ENCODE measurements around the gene ABCB6. TPM values are rescaled to one million over a fixed set of nuclear protein-coding genes. Genes with fewer than 3 reads are reported as not detected.

The ABCB6 gene
- total RNA-seq, 1 experiment from 2014 or later: 14.3 TPM

DNA sequence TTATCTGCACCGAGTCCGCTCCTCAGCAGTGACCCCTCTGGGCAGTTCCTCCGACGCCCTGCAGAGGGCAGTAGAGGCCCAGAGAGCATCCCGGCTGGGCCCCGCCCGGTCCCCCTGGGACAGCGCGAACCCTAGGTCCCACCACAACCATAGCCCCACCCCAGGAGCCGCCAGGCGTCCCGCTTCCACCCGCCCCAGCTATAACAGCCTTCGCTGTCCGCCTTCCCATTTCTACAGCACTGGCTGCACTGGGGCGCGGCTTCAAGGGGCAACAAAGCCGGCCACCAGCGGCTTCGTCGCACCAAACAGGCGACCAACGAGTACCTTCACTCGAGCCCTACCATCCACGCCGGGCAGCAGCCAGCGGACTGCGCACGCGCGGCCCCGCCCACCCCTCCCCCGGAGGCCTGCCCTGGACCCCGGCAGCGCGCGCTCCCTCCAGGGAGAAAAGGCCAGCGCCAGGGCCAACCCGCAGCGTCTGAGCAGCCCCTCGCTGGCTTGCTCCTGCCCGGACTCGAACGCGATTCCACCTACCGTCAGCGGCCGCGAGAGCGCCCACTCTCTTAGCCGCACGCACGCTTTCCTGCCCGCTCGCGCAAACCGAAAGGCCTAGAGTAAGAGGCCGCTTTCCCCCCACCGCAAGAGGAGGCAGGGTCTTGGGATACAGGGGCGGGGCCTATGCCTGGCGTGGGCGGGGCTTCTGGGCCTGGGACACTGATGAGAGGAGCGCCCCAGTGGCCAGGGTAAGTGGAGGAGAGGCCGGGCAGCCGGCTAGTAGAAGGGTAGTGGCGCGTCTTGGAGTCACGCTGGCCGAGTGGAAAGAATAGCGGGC is 58.4 kb downstream of the ABCB6 start, which contains the start of gene NHEJ1:
Gene NHEJ1, minus strand, starts transcription at position 630 of the 832 bp plus-strand sequence. CDS start 2,453 bp downstream, outside the sequence.
- peak within 1 kb of the TSS; percentile 93 for H2AFZ ChIP-seq (ENCODE audit: low read length)
- DNase-seq: peak; percentile 96

More for the DNA sequence above, 58.4 kb downstream of the ABCB6 start, which contains the start of gene NHEJ1:
- Histone ChIP-seq H3K4me2 (ENCODE audit: low read depth, low read length, poor library complexity, severe bottlenecking) (peak within 1 kb of the TSS; percentile 99), H3K9ac (ENCODE audit: low read length) (peak within 1 kb of the TSS; percentile 82), H3K9me2 (replicated peaks; ENCODE audit: insufficient read depth, low read length) (no peaks in the 10 kb centered on the region), H3K79me2 (ENCODE audit: low read length) (no peaks in the 10 kb centered on the region; the same call in 1 of the 2 replicates), H4K20me1 (ENCODE audit: insufficient read depth, low read depth, low read length) (no peaks in the 10 kb centered on the region), H3K36me3 (ENCODE audit: insufficient read depth, low read length) (no peaks in the 10 kb centered on the region), H3K9me3 (ENCODE audit: low read length) (no peaks in the 10 kb centered on the region), H3K4me3 (ENCODE audit: low read length) (peak within 1 kb of the TSS; percentile 84), H3K27ac (ENCODE audit: low read length) (peak within 1 kb of the TSS; percentile 79), H3K4me1 (ENCODE audit: low read length) (peaks cover 20% of the 10 kb centered on the region), H3K27me3 (ENCODE audit: low read length) (no peaks in the 10 kb centered on the region)

Other genes starting within 250 kb of the ABCB6 start
- not detected in 2 replicates for gene FEV, start 233.8 kb downstream of the ABCB6 start, total RNA-seq (2014; rRNA removed; shearing (Covaris generic); ENCODE audit: low replicate concordance)
- not detected in 2 replicates for gene CRYBA2, start 225.5 kb downstream of the ABCB6 start, total RNA-seq (2014; rRNA removed; shearing (Covaris generic); ENCODE audit: low replicate concordance)
- gene CFAP65, start 177.4 kb downstream of the ABCB6 start, total RNA-seq (2014; rRNA removed; shearing (Covaris generic); ENCODE audit: low replicate concordance): 0.11 TPM in 1 of 2 replicates, not detected in the other
- gene IHH, start 158.0 kb downstream of the ABCB6 start, total RNA-seq (2014; rRNA removed; shearing (Covaris generic); ENCODE audit: low replicate concordance): not detected in 2 replicates
- 10.4 and 21.5 TPM in 2 replicates for gene NHEJ1, start 58.1 kb downstream of the ABCB6 start, total RNA-seq (2014; rRNA removed; shearing (Covaris generic); ENCODE audit: low replicate concordance)
- gene SLC23A3, start 48.9 kb downstream of the ABCB6 start, total RNA-seq (2014; rRNA removed; shearing (Covaris generic); ENCODE audit: low replicate concordance): 2.7 and 3.5 TPM in 2 replicates
- 38.7 and 64.8 TPM in 2 replicates for gene CNPPD1, start 42.0 kb downstream of the ABCB6 start, total RNA-seq (2014; rRNA removed; shearing (Covaris generic); ENCODE audit: low replicate concordance)
- 61.1 and 93.8 TPM in 2 replicates for gene RETREG2, start 40.7 kb downstream of the ABCB6 start, total RNA-seq (2014; rRNA removed; shearing (Covaris generic); ENCODE audit: low replicate concordance)
- gene ZFAND2B, start 12.2 kb downstream of the ABCB6 start, total RNA-seq (2014; rRNA removed; shearing (Covaris generic); ENCODE audit: low replicate concordance): 28.0 and 37.6 TPM in 2 replicates
- gene ATG9A, start 10.7 kb upstream of the ABCB6 start, total RNA-seq (2014; rRNA removed; shearing (Covaris generic); ENCODE audit: low replicate concordance): 16.6 and 25.9 TPM in 2 replicates
- 159 and 230 TPM in 2 replicates for gene ANKZF1, start 10.8 kb upstream of the ABCB6 start, total RNA-seq (2014; rRNA removed; shearing (Covaris generic); ENCODE audit: low replicate concordance)
- gene GLB1L, start 26.5 kb upstream of the ABCB6 start, total RNA-seq (2014; rRNA removed; shearing (Covaris generic); ENCODE audit: low replicate concordance): 4.3 and 6.4 TPM in 2 replicates
- gene STK16, start 26.5 kb upstream of the ABCB6 start, total RNA-seq (2014; rRNA removed; shearing (Covaris generic); ENCODE audit: low replicate concordance): 22.8 and 30.7 TPM in 2 replicates
- not detected in 2 replicates for gene TUBA4B, start 34.3 kb upstream of the ABCB6 start, total RNA-seq (2014; rRNA removed; shearing (Covaris generic); ENCODE audit: low replicate concordance)
- 32.6 and 61.8 TPM in 2 replicates for gene TUBA4A, start 35.0 kb upstream of the ABCB6 start, total RNA-seq (2014; rRNA removed; shearing (Covaris generic); ENCODE audit: low replicate concordance)
- gene DNAJB2, start 60.4 kb upstream of the ABCB6 start, total RNA-seq (2014; rRNA removed; shearing (Covaris generic); ENCODE audit: low replicate concordance): 30.9 and 55.8 TPM in 2 replicates
- not detected in 2 replicates for gene PTPRN, start 90.4 kb upstream of the ABCB6 start, total RNA-seq (2014; rRNA removed; shearing (Covaris generic); ENCODE audit: low replicate concordance)
- gene RESP18, start 113.8 kb upstream of the ABCB6 start, total RNA-seq (2014; rRNA removed; shearing (Covaris generic); ENCODE audit: low replicate concordance): not detected in 2 replicates
- gene DNPEP, start 169.0 kb upstream of the ABCB6 start, total RNA-seq (2014; rRNA removed; shearing (Covaris generic); ENCODE audit: low replicate concordance): 74.6 and 77.9 TPM in 2 replicates
- not detected in 2 replicates for gene DES, start 199.4 kb upstream of the ABCB6 start, total RNA-seq (2014; rRNA removed; shearing (Covaris generic); ENCODE audit: low replicate concordance)
- not detected in 2 replicates for gene SPEG, start 215.9 kb upstream of the ABCB6 start, total RNA-seq (2014; rRNA removed; shearing (Covaris generic); ENCODE audit: low replicate concordance)